Measurements from ENCODE around the gene NACC2. TPM values are rescaled to one million over a fixed set of nuclear protein-coding genes. Genes with fewer than 3 reads are reported as not detected.

NACC2 gene
- total RNA-seq, 4 donors from 2014 or later = 22.9 to 37.6 (median 24.8) TPM

GRCh38 chr9:136054146-136054545 lies 40.9 kb downstream of the NACC2 start:
- TF ChIP-seq CTCF (IDR thresholded peaks at IDR 0.05) = no peak
- DNase-seq (ENCODE audit: low spot score) (no peak), ATAC-seq (ENCODE audit: low FRiP score) (no peak)

- DNase-seq (ENCODE audit: low spot score) (no peak), ATAC-seq (ENCODE audit: low FRiP score) (no peak)
- TF ChIP-seq CTCF (IDR thresholded peaks at IDR 0.05) = no peak
Measured at GRCh38 chr9:136053757-136054142, 41.3 kb downstream of the NACC2 start.

- no peak for ATAC-seq (ENCODE audit: low FRiP score)
- TF ChIP-seq CTCF (IDR thresholded peaks at IDR 0.05) = no peak
- no peak for DNase-seq (ENCODE audit: low spot score)
Measured at GRCh38 chr9:136052991-136053756, 41.9 kb downstream of the NACC2 start.

- ATAC-seq (ENCODE audit: low FRiP score) = no peak
- no peak for DNase-seq (ENCODE audit: low spot score)
- TF ChIP-seq CTCF (IDR thresholded peaks at IDR 0.05) = no peak
Measured at GRCh38 chr9:136052472-136052880, 42.6 kb downstream of the NACC2 start.

- ATAC-seq (ENCODE audit: low FRiP score) (peak; percentile 24), DNase-seq (ENCODE audit: low spot score) (no peak)
- no peak for TF ChIP-seq CTCF (IDR thresholded peaks at IDR 0.05)
Measured at GRCh38 chr9:136051837-136052471, 43.1 kb downstream of the NACC2 start.

GRCh38 chr9:136051453-136051836 lies 43.6 kb downstream of the NACC2 start:
- DNase-seq (ENCODE audit: low spot score) (no peak), ATAC-seq (ENCODE audit: low FRiP score) (peak; percentile 29)

More at GRCh38 chr9:136051453-136051836, 43.6 kb downstream of the NACC2 start:
- no peak for TF ChIP-seq CTCF (IDR thresholded peaks at IDR 0.05)

Data from omental fat pad (tissue), 4 donors.